Measurements from ENCODE around the gene ARMC9.

DNA sequence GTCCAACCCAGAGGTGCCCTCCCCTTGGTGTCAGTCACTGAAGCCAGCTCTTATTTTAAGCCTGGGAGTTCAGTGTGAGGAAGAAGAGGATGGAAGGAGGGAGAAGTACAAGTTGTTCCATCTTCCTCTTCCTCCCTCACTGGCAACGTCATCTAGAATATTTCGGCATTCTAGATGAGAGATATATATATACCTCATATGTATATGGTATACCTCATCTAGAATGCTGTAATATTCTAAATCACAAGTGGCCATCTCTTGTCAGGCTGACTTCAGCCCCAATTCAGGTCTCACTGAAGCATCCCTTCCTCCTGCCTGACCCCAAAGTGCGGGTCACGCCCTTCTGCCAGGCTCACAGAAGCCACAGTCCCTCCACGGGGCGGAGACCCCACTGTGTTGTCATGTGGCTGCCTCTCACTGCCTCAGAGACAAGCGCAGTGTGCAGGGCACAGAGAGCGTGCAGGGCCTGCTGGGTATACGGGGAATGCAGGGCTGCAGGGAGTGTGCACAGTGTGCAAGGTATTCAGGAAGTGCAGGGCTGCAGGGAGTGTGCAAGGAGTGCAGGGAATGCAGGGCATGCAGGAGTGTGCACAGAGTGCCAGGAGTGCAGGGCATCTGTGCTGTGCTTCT lies 164.2 kb downstream of the ARMC9 start:
- TF ChIP-seq BACH2 (CRISPR knock-in tag; IDR thresholded peaks at IDR 0.05; ENCODE audit: borderline replicate concordance) (no peak), RARB (CRISPR knock-in tag; IDR thresholded peaks at IDR 0.05) (no peak), TCF4 (CRISPR knock-in tag; IDR thresholded peaks at IDR 0.05; ENCODE audit: borderline replicate concordance) (no peak), CREB5 (CRISPR knock-in tag; IDR thresholded peaks at IDR 0.05; ENCODE audit: low read depth) (no peak), ISL1 (CRISPR knock-in tag; IDR thresholded peaks at IDR 0.05) (no peak), GLIS3 (CRISPR knock-in tag; IDR thresholded peaks at IDR 0.05) (no peak), OSR1 (CRISPR knock-in tag; IDR thresholded peaks at IDR 0.05) (no peak), ZNF70 (CRISPR knock-in tag; IDR thresholded peaks at IDR 0.05) (no peak), POU6F1 (CRISPR knock-in tag; IDR thresholded peaks at IDR 0.05; ENCODE audit: borderline replicate concordance, low read depth) (no peak)
- TF ChIP-seq, protein P1, sequence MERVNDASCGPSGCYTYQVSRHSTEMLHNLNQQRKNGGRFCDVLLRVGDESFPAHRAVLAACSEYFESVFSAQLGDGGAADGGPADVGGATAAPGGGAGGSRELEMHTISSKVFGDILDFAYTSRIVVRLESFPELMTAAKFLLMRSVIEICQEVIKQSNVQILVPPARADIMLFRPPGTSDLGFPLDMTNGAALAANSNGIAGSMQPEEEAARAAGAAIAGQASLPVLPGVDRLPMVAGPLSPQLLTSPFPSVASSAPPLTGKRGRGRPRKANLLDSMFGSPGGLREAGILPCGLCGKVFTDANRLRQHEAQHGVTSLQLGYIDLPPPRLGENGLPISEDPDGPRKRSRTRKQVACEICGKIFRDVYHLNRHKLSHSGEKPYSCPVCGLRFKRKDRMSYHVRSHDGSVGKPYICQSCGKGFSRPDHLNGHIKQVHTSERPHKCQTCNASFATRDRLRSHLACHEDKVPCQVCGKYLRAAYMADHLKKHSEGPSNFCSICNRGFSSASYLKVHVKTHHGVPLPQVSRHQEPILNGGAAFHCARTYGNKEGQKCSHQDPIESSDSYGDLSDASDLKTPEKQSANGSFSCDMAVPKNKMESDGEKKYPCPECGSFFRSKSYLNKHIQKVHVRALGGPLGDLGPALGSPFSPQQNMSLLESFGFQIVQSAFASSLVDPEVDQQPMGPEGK (CRISPR knock-in tag; IDR thresholded peaks at IDR 0.05; ENCODE audit: borderline replicate concordance), result no peak
